Stimulated activated CD4-positive, alpha-beta T cell treated with anti-CD3 and anti-CD28 coated beads, Interleukin-12 subunit alpha, Interleukin-12 subunit beta, amount 100 ng/mL, for 48 hours (primary cell): ENCODE data around the gene MMS22L.

Experiments used
- DNase-seq, 3 donors: peaks; one replicate each; pipeline ENCODE4 v3.0.0-alpha.2; 2020; ENCODE audit warnings: low read depth in 2 of 3, low spot score in 1 of 3

MMS22L gene

GRCh38 chr6:97282726-97283617 is at the start of gene MMS22L:
TSS of gene MMS22L (minus strand) at chr6:97283216. CDS start at chr6:97282477, 739 bp downstream.
- DNase-seq: peak; percentile 87 to 88 (median 88)

- DNase-seq: no peak
Observed at GRCh38 chr6:97322811-97323210, 39.8 kb upstream of the MMS22L start.

- DNase-seq: no peak
Observed at GRCh38 chr6:97322226-97322625, 39.2 kb upstream of the MMS22L start.

GRCh38 chr6:97316978-97317377 is 34.0 kb upstream of the MMS22L start:
- no peak for DNase-seq

- no peak for DNase-seq
Observed at GRCh38 chr6:97312241-97312640, 29.2 kb upstream of the MMS22L start.

GRCh38 chr6:97306544-97307320 is 23.7 kb upstream of the MMS22L start:
- no peak for DNase-seq

- no peak for DNase-seq
Observed at GRCh38 chr6:97305414-97306066, 22.5 kb upstream of the MMS22L start.

- DNase-seq: no peak
Observed at GRCh38 chr6:97304701-97305100, 21.7 kb upstream of the MMS22L start.

GRCh38 chr6:97294451-97294850 is 11.4 kb upstream of the MMS22L start:
- DNase-seq: no peak

- no peak for DNase-seq
Observed at GRCh38 chr6:97293198-97293696, 10.2 kb upstream of the MMS22L start.

- no peak for DNase-seq
Observed at GRCh38 chr6:97292671-97293070, 9.7 kb upstream of the MMS22L start.

GRCh38 chr6:97291896-97292295 is 8.9 kb upstream of the MMS22L start:
- DNase-seq: no peak

- no peak for DNase-seq
Observed at GRCh38 chr6:97289332-97289731, 6.3 kb upstream of the MMS22L start.

GRCh38 chr6:97288188-97288587 is 5.2 kb upstream of the MMS22L start:
- DNase-seq: no peak

- peak in 1 of 3 donors; percentile 1 for DNase-seq
Observed at GRCh38 chr6:97282238-97282725, 734 bp downstream of the MMS22L start.

GRCh38 chr6:97280766-97281165 is 2.2 kb downstream of the MMS22L start:
- no peak for DNase-seq

GRCh38 chr6:97275804-97276203 is 7.2 kb downstream of the MMS22L start:
- DNase-seq: no peak

- no peak for DNase-seq
Observed at GRCh38 chr6:97269821-97270220, 13.2 kb downstream of the MMS22L start.

GRCh38 chr6:97262676-97263075 is 20.3 kb downstream of the MMS22L start:
- no peak for DNase-seq

- no peak for DNase-seq
Observed at GRCh38 chr6:97246842-97247241, 36.2 kb downstream of the MMS22L start.

GRCh38 chr6:97240222-97240621 is 42.8 kb downstream of the MMS22L start:
- no peak for DNase-seq
